Neuron (in vitro differentiated cells): ENCODE measurements around the gene SVOP.

ENCODE experiments used
- H2AFZ ChIP-seq: one replicate; pipeline ENCODE4 v1.6.1; 2013; ENCODE audit warnings: low read depth, mild to moderate bottlenecking, inconsistent platforms, low read length, moderate library complexity
- H3K27me3 ChIP-seq: one replicate; pipeline ENCODE4 v1.6.1; 2013; ENCODE audit warnings: low read length; ENCODE audit not compliant: insufficient read depth
- H3K36me3 ChIP-seq: one replicate; pipeline ENCODE4 v1.6.1; 2013; ENCODE audit warnings: low read length; ENCODE audit not compliant: insufficient read depth
- H3K4me1 ChIP-seq: one replicate; pipeline ENCODE4 v1.6.1; 2013; ENCODE audit warnings: low read length; ENCODE audit not compliant: insufficient read depth
- H3K4me3 ChIP-seq: 2 replicates; pipeline ENCODE4 v1.5.1; 2013; ENCODE audit warnings: mild to moderate bottlenecking, low read length, moderate library complexity
- H3K9me3 ChIP-seq: one replicate; pipeline ENCODE4 v1.6.1; 2013; ENCODE audit warnings: low read length

SVOP gene

GRCh38 chr12:108930756-108931155 is 90.1 kb downstream of the SVOP start:
- Histone ChIP-seq H2AFZ (no peak overlapping the region), H3K4me3 (no peak overlapping the region), H3K27me3 (peaks cover 5% of the 10 kb centered on the region), H3K4me1 (no peaks in the 10 kb centered on the region), H3K9me3 (no peaks in the 10 kb centered on the region), H3K36me3 (no peaks in the 10 kb centered on the region)

GRCh38 chr12:108930155-108930554 is 90.7 kb downstream of the SVOP start:
- H3K27me3 ChIP-seq: peaks cover 5% of the 10 kb centered on the region

GRCh38 chr12:108928695-108929094 is 92.2 kb downstream of the SVOP start:
- no peak overlapping the region for H3K4me3 ChIP-seq
- no peak overlapping the region for H2AFZ ChIP-seq
- H3K4me1 ChIP-seq: no peaks in the 10 kb centered on the region
- H3K9me3 ChIP-seq: no peaks in the 10 kb centered on the region
- no peaks in the 10 kb centered on the region for H3K36me3 ChIP-seq
- peaks cover 3% of the 10 kb centered on the region for H3K27me3 ChIP-seq

More at GRCh38 chr12:108930155-108930554, 90.7 kb downstream of the SVOP start:
- Histone ChIP-seq H2AFZ (no peak overlapping the region), H3K4me3 (no peak overlapping the region), H3K9me3 (no peaks in the 10 kb centered on the region), H3K4me1 (no peaks in the 10 kb centered on the region), H3K36me3 (no peaks in the 10 kb centered on the region)

GRCh38 chr12:108922918-108923317 is 98.0 kb downstream of the SVOP start:
- H3K27me3 ChIP-seq: no peaks in the 10 kb centered on the region
- H2AFZ ChIP-seq: no peak overlapping the region
- H3K36me3 ChIP-seq: no peaks in the 10 kb centered on the region
- H3K9me3 ChIP-seq: no peaks in the 10 kb centered on the region
- H3K4me3 ChIP-seq: no peak overlapping the region
- H3K4me1 ChIP-seq: no peaks in the 10 kb centered on the region

DNA sequence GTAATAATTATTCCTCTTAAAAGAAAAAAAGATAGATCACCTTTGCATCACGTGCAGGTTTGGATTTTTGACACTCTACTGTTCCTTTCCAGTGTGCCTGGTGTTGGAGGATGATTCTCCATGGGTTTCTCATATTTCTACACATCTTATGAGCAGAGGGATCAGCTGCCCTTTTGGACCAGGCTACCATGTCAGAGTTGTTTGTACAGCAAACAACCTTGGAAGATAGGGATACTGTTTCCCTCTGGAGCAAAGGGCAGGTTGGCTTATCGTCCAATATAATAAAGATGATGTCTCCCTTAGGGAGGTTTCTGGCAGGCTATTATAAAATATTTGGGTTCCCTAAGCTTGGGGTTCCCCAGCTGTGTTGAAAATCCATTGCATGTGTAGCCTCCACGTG is 98.9 kb downstream of the SVOP start:
- Histone ChIP-seq H3K27me3 (no peaks in the 10 kb centered on the region), H3K36me3 (no peaks in the 10 kb centered on the region)

GRCh38 chr12:108918960-108919642 is 101.8 kb downstream of the SVOP start:
- Histone ChIP-seq H3K4me1 (no peaks in the 10 kb centered on the region), H3K27me3 (no peaks in the 10 kb centered on the region), H2AFZ (no peak overlapping the region), H3K4me3 (no peak overlapping the region), H3K36me3 (no peaks in the 10 kb centered on the region), H3K9me3 (no peaks in the 10 kb centered on the region)

More for the DNA sequence above, 98.9 kb downstream of the SVOP start:
- Histone ChIP-seq H2AFZ (no peak overlapping the region), H3K9me3 (no peaks in the 10 kb centered on the region), H3K4me1 (no peaks in the 10 kb centered on the region), H3K4me3 (no peak overlapping the region)

GRCh38 chr12:108918206-108918605 is 102.7 kb downstream of the SVOP start:
- Histone ChIP-seq H3K36me3 (no peaks in the 10 kb centered on the region), H2AFZ (no peak overlapping the region), H3K27me3 (no peaks in the 10 kb centered on the region), H3K4me1 (no peaks in the 10 kb centered on the region), H3K4me3 (no peak overlapping the region), H3K9me3 (no peaks in the 10 kb centered on the region)

DNA sequence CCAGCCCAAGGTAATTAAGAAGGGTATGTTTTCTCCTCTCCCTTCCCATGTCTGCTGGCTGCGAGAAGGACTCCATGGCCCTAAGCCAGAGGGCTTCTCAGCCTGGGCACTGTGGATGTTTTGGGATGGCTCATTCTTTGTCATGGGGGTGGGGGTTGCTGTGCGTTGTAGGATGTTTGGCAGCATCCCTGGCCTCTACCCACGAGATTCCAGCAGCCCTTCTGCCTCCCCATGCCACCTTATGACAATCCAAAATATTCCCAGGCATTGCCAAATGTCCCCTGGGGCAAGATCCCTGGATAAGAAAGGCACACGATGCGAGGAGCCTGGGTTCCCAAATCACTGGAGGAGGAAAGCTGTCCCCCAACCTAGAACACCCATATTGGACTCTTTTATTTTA is 104.5 kb downstream of the SVOP start:
- H3K4me1 ChIP-seq: no peaks in the 10 kb centered on the region
- H3K4me3 ChIP-seq: no peak overlapping the region

GRCh38 chr12:108915632-108916133 is 105.2 kb downstream of the SVOP start:
- Histone ChIP-seq H3K27me3 (no peaks in the 10 kb centered on the region), H3K9me3 (no peaks in the 10 kb centered on the region), H3K4me1 (peaks cover 4% of the 10 kb centered on the region), H2AFZ (no peak overlapping the region), H3K4me3 (no peak overlapping the region), H3K36me3 (no peaks in the 10 kb centered on the region)

More for the DNA sequence above, 104.5 kb downstream of the SVOP start:
- Histone ChIP-seq H3K36me3 (no peaks in the 10 kb centered on the region), H3K9me3 (no peaks in the 10 kb centered on the region), H2AFZ (no peak overlapping the region), H3K27me3 (no peaks in the 10 kb centered on the region)

DNA sequence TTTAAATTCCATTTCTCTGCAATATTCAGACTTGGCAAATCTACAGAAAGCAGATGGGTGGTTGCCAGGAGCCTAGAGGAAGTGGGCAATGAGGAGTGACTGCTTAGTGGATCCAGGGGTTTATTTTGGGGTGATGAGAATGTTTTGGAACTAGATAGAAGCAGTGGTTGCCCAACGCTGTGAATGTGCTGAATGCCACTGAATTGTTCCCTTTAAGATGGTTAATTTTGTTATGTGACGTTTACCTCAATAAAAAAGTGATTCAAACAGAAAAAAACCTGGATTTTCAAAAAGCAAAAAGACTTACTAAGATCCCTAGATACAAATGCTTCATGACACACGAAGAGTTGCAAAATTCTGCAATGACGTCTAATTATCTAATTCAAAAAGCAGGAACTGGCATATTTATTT is 106.7 kb downstream of the SVOP start:
- H2AFZ ChIP-seq: no peak overlapping the region
- no peaks in the 10 kb centered on the region for H3K36me3 ChIP-seq
- no peak overlapping the region for H3K4me3 ChIP-seq
- H3K9me3 ChIP-seq: no peaks in the 10 kb centered on the region
- no peaks in the 10 kb centered on the region for H3K27me3 ChIP-seq
- peaks cover 8% of the 10 kb centered on the region for H3K4me1 ChIP-seq

DNA sequence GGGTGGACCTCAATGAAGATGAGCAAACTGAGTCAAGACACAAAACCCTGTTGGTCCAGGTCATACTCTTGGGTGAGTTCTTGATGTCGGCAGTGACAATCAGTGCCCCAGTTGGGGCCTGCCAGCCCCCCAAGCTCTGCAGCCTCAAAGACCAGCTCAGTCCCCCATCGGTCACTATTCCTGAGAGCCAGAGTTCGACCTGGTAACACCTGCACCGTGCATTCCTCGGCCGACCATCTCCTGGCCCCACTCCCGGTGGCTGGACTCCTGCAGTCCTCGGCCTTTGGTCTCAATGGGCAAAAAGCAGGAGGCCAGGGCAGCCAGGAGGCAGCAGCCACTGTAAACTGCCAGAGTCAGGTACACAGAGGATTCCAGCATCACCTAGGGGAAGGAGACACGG is 108.5 kb downstream of the SVOP start:
- no peak overlapping the region for H3K4me3 ChIP-seq
- peaks cover 2% of the 10 kb centered on the region for H3K9me3 ChIP-seq
- no peaks in the 10 kb centered on the region for H3K27me3 ChIP-seq
- no peaks in the 10 kb centered on the region for H3K36me3 ChIP-seq
- no peak overlapping the region for H2AFZ ChIP-seq
- H3K4me1 ChIP-seq: peaks cover 18% of the 10 kb centered on the region

GRCh38 chr12:108911915-108912314 is 109.0 kb downstream of the SVOP start:
- H2AFZ ChIP-seq: no peak overlapping the region
- H3K9me3 ChIP-seq: peaks cover 2% of the 10 kb centered on the region
- no peaks in the 10 kb centered on the region for H3K36me3 ChIP-seq
- H3K27me3 ChIP-seq: no peaks in the 10 kb centered on the region
- no peak overlapping the region for H3K4me3 ChIP-seq
- peaks cover 19% of the 10 kb centered on the region for H3K4me1 ChIP-seq

GRCh38 chr12:108910336-108910735 is 110.5 kb downstream of the SVOP start:
- no peak overlapping the region for H3K4me3 ChIP-seq
- H3K9me3 ChIP-seq: peaks cover 2% of the 10 kb centered on the region
- no peaks in the 10 kb centered on the region for H3K27me3 ChIP-seq
- H3K36me3 ChIP-seq: no peaks in the 10 kb centered on the region
- H3K4me1 ChIP-seq: peaks cover 19% of the 10 kb centered on the region
- H2AFZ ChIP-seq: no peak overlapping the region
